Measurements from ENCODE around the gene PRR3. TPM values are rescaled to one million over a fixed set of nuclear protein-coding genes. Genes with fewer than 3 reads are reported as not detected.

The PRR3 gene
- total RNA-seq, 2 experiments from 2014 or later: 32.7 to 34.4 TPM

DNA sequence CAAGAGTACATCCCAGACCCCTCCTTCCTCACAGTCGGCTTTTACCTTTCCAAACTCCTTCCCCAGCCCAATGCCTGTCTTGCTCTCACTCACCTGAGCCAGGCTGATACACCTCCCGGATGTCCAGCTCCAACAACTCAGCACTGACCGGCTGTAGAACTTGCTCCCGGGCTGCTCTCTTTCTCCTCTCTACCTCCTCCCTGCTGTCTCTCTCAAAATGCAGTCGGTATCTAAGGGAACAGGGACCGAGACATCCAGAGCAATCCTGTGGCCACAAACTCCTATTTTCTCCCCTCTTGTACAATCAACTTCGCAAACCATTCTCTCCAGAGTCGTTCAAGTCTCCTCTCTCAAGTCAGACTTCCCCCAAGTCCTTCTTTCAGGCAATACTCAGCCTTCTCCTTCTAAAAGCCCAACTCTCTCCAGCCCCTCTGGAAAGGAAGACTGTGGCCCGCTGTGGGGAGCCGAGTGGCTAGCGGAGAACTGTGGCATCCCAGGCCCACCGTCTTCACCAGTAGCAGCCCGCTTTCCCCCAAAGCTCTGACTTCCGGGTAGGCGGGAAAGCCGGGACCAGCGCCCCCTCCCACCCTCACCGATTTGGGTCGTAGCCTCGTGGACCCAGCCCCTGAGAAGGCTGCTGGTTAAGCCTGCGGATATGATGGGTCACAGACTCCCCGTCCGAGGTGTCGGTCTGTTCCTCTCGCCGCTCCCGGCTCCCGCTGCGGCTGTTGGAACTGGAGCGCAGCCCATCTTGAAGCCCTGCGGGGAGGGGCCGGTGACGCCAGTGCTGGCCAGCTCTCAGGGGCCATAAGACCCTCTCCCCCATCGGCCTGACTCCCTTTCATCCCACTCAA, 1.9 kb upstream of the PRR3 start:
- peak overlapping the region; percentile 100 for H3K27ac Mint-ChIP-seq
- H3K27me3 Mint-ChIP-seq: no peaks in the 10 kb centered on the region
- peaks cover 38% of the 10 kb centered on the region for H3K4me1 Mint-ChIP-seq
- peak overlapping the region; percentile 98 for H3K4me3 Mint-ChIP-seq
- H3K9me3 Mint-ChIP-seq: no peaks in the 10 kb centered on the region
- DNase-seq: peak; percentile 35
- H3K36me3 Mint-ChIP-seq: peaks cover 62% of the 10 kb centered on the region

- DNase-seq: no peak
- no peaks in the 10 kb centered on the region for H3K27me3 Mint-ChIP-seq
- peak overlapping the region; percentile 98 for H3K4me3 Mint-ChIP-seq
- peak overlapping the region; percentile 100 for H3K27ac Mint-ChIP-seq
- H3K36me3 Mint-ChIP-seq: peaks cover 63% of the 10 kb centered on the region
- H3K9me3 Mint-ChIP-seq: no peaks in the 10 kb centered on the region
- H3K4me1 Mint-ChIP-seq: peaks cover 41% of the 10 kb centered on the region
Observed at GRCh38 chr6:30555816-30556065, 1.4 kb upstream of the PRR3 start.

DNA sequence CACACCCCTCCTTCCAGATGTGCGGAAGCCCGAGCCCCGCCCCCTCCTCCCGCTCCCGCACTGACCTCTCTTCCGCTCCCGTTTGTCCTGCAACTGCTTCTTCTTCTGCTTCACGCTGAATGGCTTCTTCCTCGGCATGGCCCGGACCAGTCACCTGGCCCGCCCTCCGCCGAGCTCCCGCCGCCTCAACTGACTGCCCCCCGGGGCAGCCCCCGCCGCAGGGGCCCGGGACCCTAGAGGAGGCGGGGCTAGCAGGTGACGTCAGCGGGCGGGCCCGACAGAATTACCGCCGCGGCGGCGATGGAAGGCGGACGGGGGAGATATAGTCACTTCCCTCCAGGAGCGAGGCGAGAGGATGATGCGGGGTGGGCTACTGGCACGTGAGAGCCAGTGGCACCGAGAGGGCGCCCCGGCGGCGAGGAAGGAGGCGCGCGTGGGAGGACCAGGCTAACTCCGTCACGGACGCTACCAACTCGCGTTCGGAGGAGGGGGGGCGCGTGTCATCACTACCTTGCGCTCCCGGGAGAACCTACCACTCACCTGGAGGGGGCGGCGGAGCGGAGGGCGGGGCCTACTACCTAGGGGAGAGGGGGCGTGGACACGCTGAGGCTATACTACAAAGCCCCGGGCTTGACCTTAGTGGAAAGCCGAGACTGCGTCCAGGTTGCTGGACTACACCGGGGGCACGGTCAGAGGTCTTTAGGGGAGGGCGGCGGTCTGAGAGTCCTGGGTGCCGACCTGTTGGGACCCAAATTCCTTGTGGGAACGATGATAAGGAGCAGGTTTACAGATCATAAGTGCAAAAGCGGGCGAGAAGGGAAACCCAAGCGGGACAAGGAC, 809 bp upstream of the PRR3 start, which contains the start of gene GNL1:
Gene GNL1, minus strand, starts transcription at position 424 of the 840 bp plus-strand sequence. Its CDS starts 286 bp downstream, at position 138.
- H3K4me3 Mint-ChIP-seq: peak within 1 kb of the TSS; percentile 98
- H3K36me3 Mint-ChIP-seq: peaks cover 61% of the 10 kb centered on the region
- peak within 1 kb of the TSS; percentile 100 for H3K27ac Mint-ChIP-seq
- no peaks in the 10 kb centered on the region for H3K27me3 Mint-ChIP-seq
- no peaks in the 10 kb centered on the region for H3K9me3 Mint-ChIP-seq
- DNase-seq: peak; percentile 98
- peaks cover 42% of the 10 kb centered on the region for H3K4me1 Mint-ChIP-seq

DNA sequence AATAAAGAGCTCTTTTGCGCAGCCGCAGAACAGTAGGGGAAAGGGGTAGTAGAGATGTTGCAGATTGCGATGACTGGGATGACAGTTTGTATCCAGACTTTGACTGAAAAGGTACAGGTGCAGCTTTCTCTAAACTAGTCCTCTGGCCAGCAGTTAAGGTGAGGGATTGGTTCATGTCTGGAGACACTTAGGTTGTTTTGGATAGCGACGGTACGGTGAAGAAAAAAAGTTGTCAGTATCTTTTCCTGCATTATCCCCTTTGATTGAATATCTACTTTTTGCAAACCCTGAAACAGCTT, 537 bp downstream of the PRR3 start:
- Mint-ChIP-seq H3K36me3 (peaks cover 63% of the 10 kb centered on the region), H3K4me3 (peak overlapping the region; percentile 98), H3K4me1 (peaks cover 40% of the 10 kb centered on the region), H3K9me3 (no peaks in the 10 kb centered on the region), H3K27ac (peak overlapping the region; percentile 100), H3K27me3 (no peaks in the 10 kb centered on the region)
- DNase-seq: no peak

GRCh38 chr6:30560930-30561329, 3.8 kb downstream of the PRR3 start:
- peak overlapping the region; percentile 55 for H3K27ac Mint-ChIP-seq
- peaks cover 58% of the 10 kb centered on the region for H3K36me3 Mint-ChIP-seq
- H3K4me1 Mint-ChIP-seq: peaks cover 27% of the 10 kb centered on the region
- no peaks in the 10 kb centered on the region for H3K9me3 Mint-ChIP-seq
- H3K27me3 Mint-ChIP-seq: no peaks in the 10 kb centered on the region
- DNase-seq: no peak
- no peak overlapping the region for H3K4me3 Mint-ChIP-seq

DNA sequence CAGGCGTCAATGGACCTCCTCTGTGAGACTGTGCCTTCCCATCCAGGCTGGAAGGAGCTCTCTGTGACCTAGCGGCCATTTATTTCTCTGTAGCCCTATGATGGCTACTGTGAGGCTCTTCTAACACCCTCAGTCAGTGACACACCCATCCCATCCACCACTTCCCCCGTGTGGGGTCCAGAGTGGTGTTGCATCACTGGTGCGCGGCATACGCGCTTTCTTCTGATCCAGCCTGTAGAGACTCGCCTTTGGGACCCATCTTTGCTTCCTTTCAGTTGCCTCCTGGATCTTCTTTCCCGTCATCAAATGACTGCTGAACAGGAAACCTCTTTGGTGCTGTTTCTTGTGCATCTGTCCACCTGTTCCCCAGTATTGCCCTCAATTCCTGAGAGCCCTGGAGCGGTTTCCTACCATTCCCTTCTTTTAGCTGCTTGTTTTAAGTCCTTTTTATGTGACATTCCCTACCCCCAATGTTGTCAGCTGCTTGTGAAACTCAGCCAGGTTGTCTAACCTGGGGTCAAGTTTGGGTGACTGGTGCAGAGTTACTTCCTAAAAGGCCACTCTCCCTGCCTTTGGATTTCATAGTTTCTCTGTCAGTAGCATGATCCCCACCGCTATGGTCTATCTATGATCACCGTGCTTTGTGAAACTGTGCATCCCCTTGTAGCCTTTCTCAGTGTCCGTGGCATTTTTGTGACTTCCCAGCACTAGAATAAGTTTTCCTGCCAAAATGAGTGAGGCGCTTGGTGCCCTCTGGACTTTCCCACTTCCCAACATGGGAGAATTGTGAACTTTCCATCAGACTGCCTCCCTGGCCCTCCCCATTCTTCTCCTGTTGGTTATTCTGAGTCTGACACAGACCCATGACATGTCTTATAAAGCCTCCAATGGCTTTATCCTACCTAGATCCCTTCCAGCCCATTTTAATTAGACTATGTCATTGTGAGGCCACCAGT, 5.7 kb downstream of the PRR3 start:
- Mint-ChIP-seq H3K4me1 (peaks cover 32% of the 10 kb centered on the region), H3K36me3 (peaks cover 50% of the 10 kb centered on the region), H3K27me3 (no peaks in the 10 kb centered on the region), H3K9me3 (no peaks in the 10 kb centered on the region), H3K27ac (peak overlapping the region; percentile 17), H3K4me3 (no peak overlapping the region)
- no peak for DNase-seq

- no peaks in the 10 kb centered on the region for H3K27me3 Mint-ChIP-seq
- H3K4me1 Mint-ChIP-seq: peaks cover 31% of the 10 kb centered on the region
- H3K4me3 Mint-ChIP-seq: no peak overlapping the region
- no peaks in the 10 kb centered on the region for H3K9me3 Mint-ChIP-seq
- DNase-seq: no peak
- peaks cover 42% of the 10 kb centered on the region for H3K36me3 Mint-ChIP-seq
- H3K27ac Mint-ChIP-seq: peak overlapping the region; percentile 40
Observed at GRCh38 chr6:30564114-30564513, 7.0 kb downstream of the PRR3 start.

- no peak overlapping the region for H3K27ac Mint-ChIP-seq
- no peaks in the 10 kb centered on the region for H3K9me3 Mint-ChIP-seq
- H3K27me3 Mint-ChIP-seq: no peaks in the 10 kb centered on the region
- peaks cover 30% of the 10 kb centered on the region for H3K36me3 Mint-ChIP-seq
- H3K4me1 Mint-ChIP-seq: peaks cover 31% of the 10 kb centered on the region
- no peak for DNase-seq
- H3K4me3 Mint-ChIP-seq: no peak overlapping the region
Observed at GRCh38 chr6:30565772-30566171, 8.7 kb downstream of the PRR3 start.

GRCh38 chr6:30568245-30568644, 11.2 kb downstream of the PRR3 start:
- peaks cover 43% of the 10 kb centered on the region for H3K4me1 Mint-ChIP-seq
- DNase-seq: peak; percentile 65
- H3K36me3 Mint-ChIP-seq: peaks cover 26% of the 10 kb centered on the region
- peak overlapping the region; percentile 19 for H3K27ac Mint-ChIP-seq
- no peaks in the 10 kb centered on the region for H3K9me3 Mint-ChIP-seq
- no peak overlapping the region for H3K4me3 Mint-ChIP-seq
- peaks cover 5% of the 10 kb centered on the region for H3K27me3 Mint-ChIP-seq

DNA sequence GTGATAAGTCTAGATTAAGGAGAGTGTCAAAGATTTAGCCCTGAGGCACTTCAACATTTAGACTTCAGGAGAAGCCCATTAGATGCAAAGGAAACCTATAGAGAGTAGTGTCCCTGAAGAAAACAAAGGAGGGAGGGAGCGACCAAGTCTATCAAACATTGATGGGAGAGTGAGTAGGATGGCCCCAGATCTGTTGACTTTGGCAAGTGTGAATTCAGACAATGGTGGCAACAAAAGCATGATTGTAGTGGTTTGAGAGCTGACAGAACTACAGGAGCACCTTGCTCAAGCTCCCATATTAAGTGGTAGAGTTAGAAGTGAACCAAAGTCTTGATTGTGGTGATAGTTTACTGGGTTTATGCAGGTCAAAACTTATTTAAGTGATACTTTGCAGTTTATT, 13.2 kb downstream of the PRR3 start:
- H3K4me3 Mint-ChIP-seq: peak overlapping the region; percentile 99
- H3K36me3 Mint-ChIP-seq: peaks cover 21% of the 10 kb centered on the region
- H3K9me3 Mint-ChIP-seq: no peaks in the 10 kb centered on the region
- H3K27ac Mint-ChIP-seq: peak overlapping the region; percentile 99
- no peak for DNase-seq
- peaks cover 5% of the 10 kb centered on the region for H3K27me3 Mint-ChIP-seq
- H3K4me1 Mint-ChIP-seq: peaks cover 57% of the 10 kb centered on the region

GRCh38 chr6:30570740-30571074, 13.6 kb downstream of the PRR3 start:
- Mint-ChIP-seq H3K36me3 (peaks cover 21% of the 10 kb centered on the region), H3K9me3 (no peaks in the 10 kb centered on the region), H3K27ac (peak overlapping the region; percentile 99), H3K27me3 (peaks cover 5% of the 10 kb centered on the region), H3K4me1 (peaks cover 59% of the 10 kb centered on the region), H3K4me3 (peak overlapping the region; percentile 99)
- DNase-seq: no peak

GRCh38 chr6:30571075-30571761, 14.1 kb downstream of the PRR3 start, which contains the start of gene ABCF1:
Gene ABCF1 (plus strand): TSS chr6:30571442. CDS start chr6:30571488, 46 bp downstream.
- Mint-ChIP-seq H3K4me3 (peak within 1 kb of the TSS; percentile 99), H3K27me3 (peaks cover 5% of the 10 kb centered on the region)

GRCh38 chr6:30571762-30572082, 14.6 kb downstream of the PRR3 start:
- peaks cover 25% of the 10 kb centered on the region for H3K36me3 Mint-ChIP-seq
- H3K27me3 Mint-ChIP-seq: peaks cover 5% of the 10 kb centered on the region
- H3K9me3 Mint-ChIP-seq: no peaks in the 10 kb centered on the region
- no peak for DNase-seq
- peaks cover 60% of the 10 kb centered on the region for H3K4me1 Mint-ChIP-seq
- peak overlapping the region; percentile 99 for H3K27ac Mint-ChIP-seq
- peak overlapping the region; percentile 99 for H3K4me3 Mint-ChIP-seq

More at GRCh38 chr6:30571075-30571761, 14.1 kb downstream of the PRR3 start, which contains the start of gene ABCF1:
- Mint-ChIP-seq H3K36me3 (peaks cover 21% of the 10 kb centered on the region), H3K9me3 (no peaks in the 10 kb centered on the region), H3K4me1 (peaks cover 59% of the 10 kb centered on the region), H3K27ac (peak within 1 kb of the TSS; percentile 99)
- peak; percentile 100 for DNase-seq

DNA sequence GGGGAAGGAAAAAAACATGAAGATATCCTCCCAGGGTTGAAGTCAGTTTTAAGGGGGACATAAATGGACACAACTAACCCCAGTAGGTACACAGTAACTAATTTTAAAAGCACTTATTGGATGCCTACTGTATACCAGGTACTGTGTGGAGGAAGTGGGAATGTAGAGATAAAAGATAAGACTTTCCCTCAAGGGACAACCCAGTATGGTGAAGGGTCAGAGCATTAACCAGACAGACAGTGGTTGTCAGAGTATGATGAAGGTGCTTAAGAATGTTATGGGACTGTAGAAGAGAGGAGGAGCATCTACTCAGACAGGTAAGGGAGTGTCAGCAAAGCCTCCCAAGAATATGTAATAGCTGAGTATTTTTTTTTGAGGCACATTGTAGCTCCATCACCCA, 15.1 kb downstream of the PRR3 start:
- peak overlapping the region; percentile 99 for H3K4me3 Mint-ChIP-seq

More for the DNA sequence above, 15.1 kb downstream of the PRR3 start:
- Mint-ChIP-seq H3K36me3 (peaks cover 29% of the 10 kb centered on the region), H3K9me3 (no peaks in the 10 kb centered on the region), H3K4me1 (peaks cover 62% of the 10 kb centered on the region), H3K27me3 (peaks cover 5% of the 10 kb centered on the region), H3K27ac (peak overlapping the region; percentile 99)
- no peak for DNase-seq
